SK-N-MC (cell line): ENCODE measurements around the gene SERPINB10.

Source experiments
- DNase-seq: peaks from one replicate; pipeline ENCODE4 v3.0.0-alpha.2; 2011; ENCODE audit warnings: low read depth, low spot score
- H3K27ac ChIP-seq: fragments of 200-600 bp; sonication (generic); 2 replicates; pipeline ENCODE4 v1.5.1; 2016; ENCODE audit warnings: mixed run types
- H3K36me3 ChIP-seq: fragments of 200-600 bp; sonication (generic); 2 replicates; pipeline ENCODE4 v1.6.1; 2017; ENCODE audit warnings: antibody characterized with exemption, low read length, mixed read lengths; ENCODE audit not compliant: insufficient read depth
- H3K4me3 ChIP-seq: fragments of 200-600 bp; sonication (generic); 2 replicates; pipeline ENCODE4 v1.5.1; 2016
- H3K9ac ChIP-seq: fragments of 200-600 bp; sonication (generic); 2 replicates; pipeline ENCODE4 v1.8.0; 2017; ENCODE audit warnings: mixed run types, mixed read lengths; ENCODE audit not compliant: insufficient read length
- H3K9me3 ChIP-seq: fragments of 200-600 bp; sonication (generic); 2 replicates; pipeline ENCODE4 v1.6.1; 2017; ENCODE audit warnings: low read depth, mild to moderate bottlenecking, antibody characterized with exemption, low read length, moderate library complexity, mixed read lengths
- EZH2 ChIP-seq: fragments of 200-600 bp; sonication (generic); IDR thresholded peaks from one replicate; pipeline ENCODE4 v1.6.1; 2017; ENCODE audit warnings: antibody characterized with exemption
- FOXP2 ChIP-seq: optimal IDR thresholded peaks from 2 replicates; pipeline ENCODE3; 2011; ENCODE audit warnings: mild to moderate bottlenecking, moderate library complexity; ENCODE audit not compliant: insufficient read depth; ENCODE audit errors: extremely low read length, control extremely low read depth
- POLR2AphosphoS5 ChIP-seq: IDR thresholded peaks from 2 replicates; pipeline ENCODE4 v1.6.1; 2012; ENCODE audit warnings: mild to moderate bottlenecking, low read depth, low read length, borderline replicate concordance

Gene SERPINB10

GRCh38 chr18:63977040-63977439 is 69.3 kb downstream of the SERPINB10 start:
- H3K36me3 ChIP-seq = peaks cover 23% of the 10 kb centered on the region
- H3K27ac ChIP-seq = no peak overlapping the region
- H3K9ac ChIP-seq = no peak overlapping the region
- DNase-seq = no peak
- no peaks in the 10 kb centered on the region for H3K9me3 ChIP-seq
- no peak overlapping the region for H3K4me3 ChIP-seq
- no peak for TF ChIP-seq POLR2AphosphoS5
- TF ChIP-seq EZH2 = no peak
- TF ChIP-seq FOXP2 = no peak

GRCh38 chr18:63979409-63979920 is 71.7 kb downstream of the SERPINB10 start:
- Histone ChIP-seq H3K27ac (peak overlapping the region; percentile 50; the same call in 1 of the 2 replicates), H3K4me3 (peak overlapping the region; percentile 54; the same call in 1 of the 2 replicates), H3K36me3 (peaks cover 36% of the 10 kb centered on the region), H3K9me3 (no peaks in the 10 kb centered on the region), H3K9ac (no peak overlapping the region)
- TF ChIP-seq FOXP2 (no peak), POLR2AphosphoS5 (no peak), EZH2 (no peak)
- no peak for DNase-seq

GRCh38 chr18:63980027-63980426 is 72.3 kb downstream of the SERPINB10 start:
- Histone ChIP-seq H3K9ac (no peak overlapping the region), H3K4me3 (no peak overlapping the region), H3K27ac (no peak overlapping the region), H3K9me3 (no peaks in the 10 kb centered on the region), H3K36me3 (peaks cover 36% of the 10 kb centered on the region)
- TF ChIP-seq EZH2 = no peak
- TF ChIP-seq POLR2AphosphoS5 = no peak
- TF ChIP-seq FOXP2 = no peak
- DNase-seq = no peak

- Histone ChIP-seq H3K27ac (no peak overlapping the region), H3K9ac (no peak overlapping the region), H3K36me3 (peaks cover 36% of the 10 kb centered on the region; the same call in 1 of the 2 replicates), H3K9me3 (no peaks in the 10 kb centered on the region), H3K4me3 (no peak overlapping the region)
- DNase-seq = no peak
- TF ChIP-seq EZH2 = no peak
- no peak for TF ChIP-seq POLR2AphosphoS5
- no peak for TF ChIP-seq FOXP2
Observed at GRCh38 chr18:63980896-63981460, 73.2 kb downstream of the SERPINB10 start.

GRCh38 chr18:63981719-63982118 is 74.0 kb downstream of the SERPINB10 start:
- DNase-seq = no peak
- Histone ChIP-seq H3K9me3 (no peaks in the 10 kb centered on the region), H3K4me3 (no peak overlapping the region), H3K36me3 (peaks cover 36% of the 10 kb centered on the region; the same call in 1 of the 2 replicates), H3K9ac (no peak overlapping the region), H3K27ac (no peak overlapping the region)
- no peak for TF ChIP-seq FOXP2
- no peak for TF ChIP-seq EZH2
- no peak for TF ChIP-seq POLR2AphosphoS5

- Histone ChIP-seq H3K9ac (no peak overlapping the region), H3K36me3 (peaks cover 36% of the 10 kb centered on the region; the same call in 1 of the 2 replicates), H3K9me3 (no peaks in the 10 kb centered on the region), H3K4me3 (no peak overlapping the region), H3K27ac (no peak overlapping the region)
- DNase-seq = no peak
- TF ChIP-seq FOXP2 (no peak), EZH2 (no peak), POLR2AphosphoS5 (no peak)
Observed at GRCh38 chr18:63982361-63982760, 74.6 kb downstream of the SERPINB10 start.
